Uterus (tissue), 4 donors: ENCODE results near the gene CORO1C. TPM values are rescaled to one million over a fixed set of nuclear protein-coding genes. Genes with fewer than 3 reads are reported as not detected.
A peak's percentile ranks its signal among the peaks of the same experiment; 100 is the strongest.

Experiments
- DNase-seq, 2 donors: peaks; one replicate each; pipeline ENCODE4 v3.0.0-alpha.2; 2019 to 2020
- H3K27ac ChIP-seq, 2 donors: fragments of 200-600 bp; sonication (generic); 1 replicate in 1 of 2; 2 replicates in 1 of 2; pipeline ENCODE4 v1.5.1; 2016 to 2018
- H3K27me3 ChIP-seq, 2 donors: fragments of 200-600 bp; sonication (generic); one replicate each; pipeline ENCODE4 v1.5.1; 2018 to 2019; ENCODE audit warnings: control low read depth in 1 of 2
- H3K36me3 ChIP-seq, 2 donors: fragments of 200-600 bp; sonication (generic); one replicate each; pipeline ENCODE4 v1.5.1; 2019; ENCODE audit warnings: control low read depth in 1 of 2
- H3K4me1 ChIP-seq, 2 donors: fragments of 200-600 bp; sonication (generic); one replicate each; pipeline ENCODE4 v1.5.1; 2018 to 2019; ENCODE audit warnings: control low read depth in 1 of 2
- H3K4me3 ChIP-seq, 2 donors: fragments of 200-600 bp; sonication (generic); 1 replicate in 1 of 2; 2 replicates in 1 of 2; pipeline ENCODE4 v1.5.1; 2018 to 2019; ENCODE audit warnings: mild to moderate bottlenecking in 1 of 2
- H3K9me3 ChIP-seq, 2 donors: fragments of 200-600 bp; sonication (generic); one replicate each; pipeline ENCODE4 v1.5.1; 2019; ENCODE audit warnings: control low read depth in 1 of 2
- CTCF ChIP-seq, 4 experiments: fragments of 200-600 bp in 2 of 4; fragments of 450-650 bp in 2 of 4; sonication (generic) in 2 of 4; IDR thresholded peaks; one replicate each; pipeline ENCODE4 v1.5.1; 2016 to 2019; ENCODE audit warnings: antibody characterized with exemption in 4 of 4, mild to moderate bottlenecking in 2 of 4, moderate library complexity in 1 of 4
- POLR2A ChIP-seq, 2 donors: fragments of 450-650 bp; IDR thresholded peaks; one replicate each; pipeline ENCODE4 v1.6.1; 2016; ENCODE audit warnings: antibody characterized with exemption in 2 of 2, mild to moderate bottlenecking in 1 of 2, moderate library complexity in 1 of 2
- intact Hi-C: fragments of 100-400 bp; cut with DNase I; formaldehyde crosslinking; loops from one replicate; pipeline ENCODE4 v1.15.1; 2023; ENCODE audit warnings: low total_unique reads
- total RNA-seq, 4 donors: library from RNA; depleted of rRNA in 3 of 4; stranded (reverse); fragments of >200 nt in 3 of 4; gene quantifications; one replicate each; pipeline versions ENCODE4 v1.1.0 to v1.2.4, GENCODE V29; 2014 to 2023
- donor health status: DM: yes; HTN: yes; CAD: no.

Gene CORO1C
- total RNA-seq, 4 donors from 2014 or later: 129 to 357 (median 235) TPM

DNA sequence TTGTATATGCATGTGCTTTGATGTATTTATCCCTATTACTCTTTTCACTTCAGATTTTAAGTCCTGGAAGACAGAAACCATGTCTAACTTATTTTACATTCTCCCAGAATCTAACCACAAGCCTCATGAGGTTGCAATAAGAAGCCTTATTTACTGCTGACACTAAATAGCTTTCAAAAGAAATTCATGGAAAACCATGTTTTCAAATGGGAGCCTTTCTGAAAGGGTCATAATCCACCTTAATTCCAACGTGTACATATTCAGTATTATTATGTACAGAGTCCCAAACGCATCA is 34.4 kb downstream of the CORO1C start:
- H3K27me3 ChIP-seq: no peaks in the 10 kb centered on the region
- peak overlapping the region; percentile 95 to 99 for H3K27ac ChIP-seq
- H3K36me3 ChIP-seq: no peaks in the 10 kb centered on the region
- H3K4me1 ChIP-seq: peaks cover 33 to 40% of the 10 kb centered on the region in 2 donors
- intact Hi-C loops: no loop called here
- no peaks in the 10 kb centered on the region for H3K9me3 ChIP-seq
- no peak for TF ChIP-seq POLR2A (IDR thresholded peaks at IDR 0.05)
- TF ChIP-seq CTCF (IDR thresholded peaks at IDR 0.05): no peak
- DNase-seq: no peak
- H3K4me3 ChIP-seq: no peak overlapping the region

DNA sequence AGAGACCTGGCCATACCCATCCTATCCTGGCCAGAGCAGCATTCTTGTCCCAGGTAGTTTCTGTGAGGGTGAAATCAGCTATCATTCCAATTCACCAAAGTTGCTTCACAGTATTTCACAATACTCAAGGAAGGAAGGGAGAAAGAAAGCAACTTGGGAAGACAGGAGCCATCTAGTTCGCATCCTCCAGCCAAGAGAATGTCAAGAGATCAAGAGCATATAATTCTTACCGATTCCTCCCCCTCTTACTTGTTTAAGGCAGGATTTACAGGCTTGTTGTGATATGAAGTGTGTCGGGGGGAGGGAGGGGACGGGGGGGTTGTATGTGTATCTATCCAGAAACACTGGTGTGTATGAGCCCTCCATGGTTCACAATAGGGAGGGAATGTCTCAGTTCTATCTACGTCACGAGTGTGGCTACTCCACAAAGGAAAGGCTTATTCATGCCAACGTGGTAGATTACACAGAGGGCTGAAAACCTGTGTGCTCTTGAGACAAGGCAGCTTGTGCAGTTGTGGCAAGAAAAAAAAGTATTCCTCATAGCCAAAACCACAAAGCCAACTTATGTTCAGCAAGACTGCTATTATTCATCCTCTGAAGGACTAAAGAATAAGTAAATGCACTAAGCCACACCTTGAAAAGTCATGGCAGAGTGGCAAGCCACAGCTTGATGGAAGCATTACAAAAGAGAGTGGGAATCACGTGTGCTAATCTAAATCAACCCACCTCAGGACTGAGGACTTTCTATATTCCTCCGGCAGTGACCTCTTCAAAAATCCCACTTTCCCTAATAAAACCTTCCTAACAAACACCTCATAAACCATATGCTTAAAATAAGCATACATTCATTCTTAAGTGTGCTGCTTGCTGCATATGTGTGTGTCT is 35.0 kb downstream of the CORO1C start:
- intact Hi-C loops: no loop called here
- peaks cover 30 to 43% of the 10 kb centered on the region in 2 donors for H3K4me1 ChIP-seq
- H3K36me3 ChIP-seq: no peaks in the 10 kb centered on the region
- peak; percentile 56 to 87 for DNase-seq
- TF ChIP-seq CTCF (IDR thresholded peaks at IDR 0.05): no peak
- TF ChIP-seq POLR2A (IDR thresholded peaks at IDR 0.05): peak in 1 of 2 donors; percentile 49
- H3K27me3 ChIP-seq: no peaks in the 10 kb centered on the region
- H3K4me3 ChIP-seq: no peak overlapping the region
- H3K27ac ChIP-seq: peak overlapping the region; percentile 95 to 99
- H3K9me3 ChIP-seq: no peaks in the 10 kb centered on the region

- Histone ChIP-seq H3K27me3 (no peaks in the 10 kb centered on the region), H3K27ac (peak overlapping the region; percentile 95 to 99), H3K4me3 (no peak overlapping the region), H3K9me3 (no peaks in the 10 kb centered on the region), H3K4me1 (peaks cover 30 to 54% of the 10 kb centered on the region in 2 donors), H3K36me3 (no peaks in the 10 kb centered on the region)
- TF ChIP-seq POLR2A (IDR thresholded peaks at IDR 0.05): no peak
- TF ChIP-seq CTCF (IDR thresholded peaks at IDR 0.05): no peak
- DNase-seq: no peak
- intact Hi-C loops: no loop called here
Observed at GRCh38 chr12:108694812-108695278, 36.5 kb downstream of the CORO1C start.

DNA sequence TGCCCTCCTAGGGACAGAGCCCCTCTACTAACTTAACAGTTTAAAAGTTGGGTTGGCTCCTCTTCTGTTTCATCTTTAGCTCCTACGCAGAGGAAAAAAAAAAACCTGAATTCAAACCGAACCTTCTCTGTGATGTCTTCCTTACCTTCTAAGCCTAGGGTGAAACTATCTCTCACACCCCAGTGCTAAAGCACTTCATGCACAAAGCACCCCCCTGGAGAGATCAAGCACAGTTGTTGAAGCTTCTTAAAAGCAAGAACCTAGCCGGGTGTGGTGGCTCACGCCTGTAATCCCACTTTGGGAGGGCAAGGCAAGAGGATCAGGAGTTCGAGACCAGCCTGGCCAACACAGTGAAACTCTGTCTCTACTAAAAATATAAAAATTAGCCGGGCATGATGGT is 37.6 kb downstream of the CORO1C start:
- peaks cover 28 to 56% of the 10 kb centered on the region in 2 donors for H3K4me1 ChIP-seq
- intact Hi-C loops: no loop called here

More for the DNA sequence above, 37.6 kb downstream of the CORO1C start:
- no peak for DNase-seq
- peak overlapping the region; percentile 95 to 99 for H3K27ac ChIP-seq
- H3K36me3 ChIP-seq: no peaks in the 10 kb centered on the region
- H3K27me3 ChIP-seq: no peaks in the 10 kb centered on the region
- TF ChIP-seq POLR2A (IDR thresholded peaks at IDR 0.05): no peak
- TF ChIP-seq CTCF (IDR thresholded peaks at IDR 0.05): no peak
- H3K4me3 ChIP-seq: no peak overlapping the region
- H3K9me3 ChIP-seq: no peaks in the 10 kb centered on the region
